ENCODE measurements around the gene ZNF217. TPM values are rescaled to one million over a fixed set of nuclear protein-coding genes. Genes with fewer than 3 reads are reported as not detected.
"Not testable (repeated sequence)": the region's sequence is repeated elsewhere in the genome, so short reads cannot be mapped to it uniquely, and the experiment has no call there.

The ZNF217 gene
- total RNA-seq, 2 experiments from 2014 or later = 51.3 to 51.8 TPM

DNA sequence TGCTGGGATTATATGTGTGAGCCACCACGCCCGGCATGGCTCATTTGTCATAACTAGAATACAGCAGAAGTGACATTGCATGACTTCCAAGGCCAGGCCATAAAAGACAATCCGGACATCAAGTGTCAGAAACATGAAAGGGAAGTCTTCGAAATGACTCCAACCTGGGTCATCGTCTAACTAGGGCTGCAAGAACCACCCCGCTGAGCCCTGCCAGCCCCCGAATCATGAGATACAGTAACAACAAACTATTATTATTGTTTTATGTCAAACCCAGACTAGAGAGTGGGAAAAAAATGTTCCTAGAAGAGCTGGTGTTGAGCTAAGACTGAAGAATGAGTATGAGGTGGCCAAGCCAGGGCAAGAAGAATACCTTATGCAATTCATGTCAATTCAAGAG lies 59.6 kb downstream of the ZNF217 start:
- H3K9me3 Mint-ChIP-seq = peaks cover 1% of the 10 kb centered on the region
- intact Hi-C loops (cut with micrococcal nuclease) = no loop called here
- no peaks in the 10 kb centered on the region for H3K27me3 Mint-ChIP-seq
- TF ChIP-seq, protein P1, sequence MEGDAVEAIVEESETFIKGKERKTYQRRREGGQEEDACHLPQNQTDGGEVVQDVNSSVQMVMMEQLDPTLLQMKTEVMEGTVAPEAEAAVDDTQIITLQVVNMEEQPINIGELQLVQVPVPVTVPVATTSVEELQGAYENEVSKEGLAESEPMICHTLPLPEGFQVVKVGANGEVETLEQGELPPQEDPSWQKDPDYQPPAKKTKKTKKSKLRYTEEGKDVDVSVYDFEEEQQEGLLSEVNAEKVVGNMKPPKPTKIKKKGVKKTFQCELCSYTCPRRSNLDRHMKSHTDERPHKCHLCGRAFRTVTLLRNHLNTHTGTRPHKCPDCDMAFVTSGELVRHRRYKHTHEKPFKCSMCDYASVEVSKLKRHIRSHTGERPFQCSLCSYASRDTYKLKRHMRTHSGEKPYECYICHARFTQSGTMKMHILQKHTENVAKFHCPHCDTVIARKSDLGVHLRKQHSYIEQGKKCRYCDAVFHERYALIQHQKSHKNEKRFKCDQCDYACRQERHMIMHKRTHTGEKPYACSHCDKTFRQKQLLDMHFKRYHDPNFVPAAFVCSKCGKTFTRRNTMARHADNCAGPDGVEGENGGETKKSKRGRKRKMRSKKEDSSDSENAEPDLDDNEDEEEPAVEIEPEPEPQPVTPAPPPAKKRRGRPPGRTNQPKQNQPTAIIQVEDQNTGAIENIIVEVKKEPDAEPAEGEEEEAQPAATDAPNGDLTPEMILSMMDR (IDR thresholded peaks at IDR 0.05) = no peak
- H3K36me3 Mint-ChIP-seq (ENCODE audit: low read depth) = no peaks in the 10 kb centered on the region
- no peak for DNase-seq
- H3K4me1 Mint-ChIP-seq (ENCODE audit: low read depth) = no peaks in the 10 kb centered on the region
- no peak overlapping the region for H3K4me3 Mint-ChIP-seq
- ATAC-seq = no peak
- CTCF ChIA-PET = no interaction called here
- no peak overlapping the region for H3K27ac Mint-ChIP-seq
- POLR2A ChIA-PET = no interaction called here

DNA sequence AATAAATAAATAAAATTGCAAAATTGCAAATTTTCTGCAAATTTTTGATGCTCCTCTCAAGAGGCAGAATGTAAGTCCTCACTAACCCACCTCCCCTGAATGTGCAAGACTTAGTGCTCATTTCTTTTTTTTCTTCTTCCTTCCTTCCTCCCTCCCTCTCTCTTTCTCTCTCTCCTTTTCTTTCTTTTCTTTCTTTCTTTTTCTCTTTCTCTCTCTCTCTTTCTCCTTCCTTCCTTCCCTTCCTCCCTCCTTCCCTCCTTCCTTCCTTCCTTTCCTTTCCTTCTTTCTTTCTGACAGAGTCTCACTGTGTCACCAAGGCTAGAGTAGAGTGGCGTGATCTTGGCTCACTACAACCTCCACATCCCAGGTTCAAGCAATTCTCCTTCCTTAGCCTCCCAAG lies 60.1 kb downstream of the ZNF217 start:
- Mint-ChIP-seq H3K36me3 (ENCODE audit: low read depth) (no peaks in the 10 kb centered on the region), H3K27me3 (no peaks in the 10 kb centered on the region), H3K27ac (no peak overlapping the region), H3K4me3 (no peak overlapping the region), H3K9me3 (peaks cover 1% of the 10 kb centered on the region), H3K4me1 (ENCODE audit: low read depth) (no peaks in the 10 kb centered on the region)
- ATAC-seq = no peak
- intact Hi-C loops (cut with micrococcal nuclease) = no loop called here
- CTCF ChIA-PET = no interaction called here
- POLR2A ChIA-PET = no interaction called here
- TF ChIP-seq, protein P1 (IDR thresholded peaks at IDR 0.05) = no peak
- DNase-seq = no peak

- POLR2A ChIA-PET; H3K4me1 Mint-ChIP-seq (ENCODE audit: low read depth); intact Hi-C loops (cut with micrococcal nuclease); H3K36me3 Mint-ChIP-seq (ENCODE audit: low read depth); H3K27me3 Mint-ChIP-seq; DNase-seq; H3K27ac Mint-ChIP-seq; H3K9me3 Mint-ChIP-seq; H3K4me3 Mint-ChIP-seq; ATAC-seq: not testable (repeated sequence)
- CTCF ChIA-PET = interaction anchor here (0.6 kb wide), 1 partner anchor 15 kb away, joined by 3 read pairs; no protein-coding TSS in a partner anchor
These were observed 60.9 kb downstream of the ZNF217 start for GRCh38 chr20:53532654-53533312.

GRCh38 chr20:53530440-53530839 lies 63.2 kb downstream of the ZNF217 start:
- Mint-ChIP-seq H3K4me1 (ENCODE audit: low read depth) (no peaks in the 10 kb centered on the region), H3K27me3 (no peaks in the 10 kb centered on the region), H3K27ac (no peak overlapping the region), H3K4me3 (no peak overlapping the region), H3K36me3 (ENCODE audit: low read depth) (no peaks in the 10 kb centered on the region), H3K9me3 (peaks cover 1% of the 10 kb centered on the region)
- ATAC-seq = no peak
- ChIA-PET CTCF (interaction anchor here (1.7 kb wide), 1 partner anchor 17 kb away, joined by 6 read pairs; no protein-coding TSS in a partner anchor), POLR2A (interaction anchor here (0.6 kb wide), 1 partner anchor 21 kb away, joined by 3 read pairs; no protein-coding TSS in a partner anchor)
- intact Hi-C loops (cut with micrococcal nuclease) = no loop called here
- TF ChIP-seq, protein P1 (IDR thresholded peaks at IDR 0.05) = no peak
- DNase-seq = no peak

GRCh38 chr20:53529658-53530057 lies 64.0 kb downstream of the ZNF217 start:
- DNase-seq (no peak), ATAC-seq (no peak)
- H3K36me3 Mint-ChIP-seq (ENCODE audit: low read depth) = no peaks in the 10 kb centered on the region
- intact Hi-C loops (cut with micrococcal nuclease) = no loop called here
- H3K27me3 Mint-ChIP-seq = no peaks in the 10 kb centered on the region
- peaks cover 1% of the 10 kb centered on the region for H3K9me3 Mint-ChIP-seq
- H3K4me3 Mint-ChIP-seq = no peak overlapping the region
- H3K4me1 Mint-ChIP-seq (ENCODE audit: low read depth) = no peaks in the 10 kb centered on the region
- ChIA-PET POLR2A (interaction anchor here (0.6 kb wide), 1 partner anchor 10 kb away, joined by 6 read pairs; no protein-coding TSS in a partner anchor), CTCF (interaction anchor here (1.7 kb wide), 1 partner anchor 18 kb away, joined by 6 read pairs; no protein-coding TSS in a partner anchor)
- TF ChIP-seq, protein P1 (IDR thresholded peaks at IDR 0.05) = no peak
- H3K27ac Mint-ChIP-seq = no peak overlapping the region

Measured in activated CD8-positive, alpha-beta T cell treated with anti-CD3 and anti-CD28 coated beads for 36 hours (primary cell).